LNCAP (cell line): ENCODE results near the gene ASF1A.

Experiments
- TF ChIP-seq, protein P1 (sequence below): fragments of 450-650 bp; IDR thresholded peaks from 2 replicates; pipeline ENCODE4 v1.5.1; 2017; ENCODE audit warnings: mild to moderate bottlenecking

Gene ASF1A

DNA sequence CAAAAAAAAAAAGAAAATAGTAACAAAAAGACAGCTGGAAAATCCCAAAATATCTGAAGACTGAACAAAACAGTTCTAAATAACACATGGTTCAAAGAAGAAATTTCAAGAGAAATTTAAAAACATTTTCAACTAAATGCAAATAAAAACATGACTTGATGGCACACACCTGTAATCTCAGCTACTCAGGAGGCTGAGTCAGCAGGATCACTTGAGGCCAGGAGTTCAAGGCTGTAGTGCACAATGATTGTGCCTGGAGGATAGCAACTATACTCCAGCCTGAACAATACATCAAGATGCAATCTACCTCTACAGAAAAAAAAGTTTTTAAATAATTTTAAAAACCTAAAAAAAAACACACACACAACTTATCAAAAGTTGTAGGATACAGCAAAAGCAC lies 21.6 kb upstream of the ASF1A start:
- TF ChIP-seq, protein P1, sequence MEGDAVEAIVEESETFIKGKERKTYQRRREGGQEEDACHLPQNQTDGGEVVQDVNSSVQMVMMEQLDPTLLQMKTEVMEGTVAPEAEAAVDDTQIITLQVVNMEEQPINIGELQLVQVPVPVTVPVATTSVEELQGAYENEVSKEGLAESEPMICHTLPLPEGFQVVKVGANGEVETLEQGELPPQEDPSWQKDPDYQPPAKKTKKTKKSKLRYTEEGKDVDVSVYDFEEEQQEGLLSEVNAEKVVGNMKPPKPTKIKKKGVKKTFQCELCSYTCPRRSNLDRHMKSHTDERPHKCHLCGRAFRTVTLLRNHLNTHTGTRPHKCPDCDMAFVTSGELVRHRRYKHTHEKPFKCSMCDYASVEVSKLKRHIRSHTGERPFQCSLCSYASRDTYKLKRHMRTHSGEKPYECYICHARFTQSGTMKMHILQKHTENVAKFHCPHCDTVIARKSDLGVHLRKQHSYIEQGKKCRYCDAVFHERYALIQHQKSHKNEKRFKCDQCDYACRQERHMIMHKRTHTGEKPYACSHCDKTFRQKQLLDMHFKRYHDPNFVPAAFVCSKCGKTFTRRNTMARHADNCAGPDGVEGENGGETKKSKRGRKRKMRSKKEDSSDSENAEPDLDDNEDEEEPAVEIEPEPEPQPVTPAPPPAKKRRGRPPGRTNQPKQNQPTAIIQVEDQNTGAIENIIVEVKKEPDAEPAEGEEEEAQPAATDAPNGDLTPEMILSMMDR = no peak

DNA sequence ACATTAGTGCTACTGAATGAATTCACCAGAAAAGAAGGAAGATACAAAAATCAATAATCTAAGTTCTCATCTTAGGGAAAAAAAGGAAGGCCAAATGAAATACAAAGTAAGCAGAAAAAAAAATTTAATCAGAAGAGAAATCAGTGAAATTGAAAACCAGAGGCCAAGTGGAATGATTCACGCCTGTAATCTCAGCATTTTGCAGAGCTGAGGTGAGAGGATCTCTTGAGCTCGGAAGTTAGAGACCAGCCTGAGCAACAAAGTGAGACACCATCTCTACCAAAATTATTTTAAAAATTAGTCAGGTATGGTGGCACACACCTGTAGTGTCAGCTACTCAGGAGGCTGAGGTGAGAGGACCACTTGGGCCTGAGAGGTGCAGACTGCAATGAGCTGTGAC lies 21.2 kb upstream of the ASF1A start:
- TF ChIP-seq, protein P1 = no peak

DNA sequence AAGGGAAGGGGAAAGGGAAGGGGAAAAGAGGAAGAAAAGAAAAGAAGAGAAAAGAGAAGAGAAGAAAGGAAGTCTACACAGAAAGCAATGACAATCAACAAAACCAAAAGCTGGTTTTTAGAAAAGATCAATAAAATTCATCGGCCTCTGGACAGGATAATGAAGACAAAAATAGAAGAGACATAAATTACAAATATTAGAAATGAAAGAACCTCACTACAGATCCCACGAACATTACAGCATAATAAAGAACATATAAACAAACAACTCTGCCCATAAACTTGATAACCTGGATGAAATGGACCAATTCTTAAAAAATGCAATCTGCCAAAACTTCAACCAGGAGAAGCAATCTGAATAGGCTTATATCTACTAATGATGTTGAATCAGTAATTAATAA lies 20.7 kb upstream of the ASF1A start:
- TF ChIP-seq, protein P1 = no peak

DNA sequence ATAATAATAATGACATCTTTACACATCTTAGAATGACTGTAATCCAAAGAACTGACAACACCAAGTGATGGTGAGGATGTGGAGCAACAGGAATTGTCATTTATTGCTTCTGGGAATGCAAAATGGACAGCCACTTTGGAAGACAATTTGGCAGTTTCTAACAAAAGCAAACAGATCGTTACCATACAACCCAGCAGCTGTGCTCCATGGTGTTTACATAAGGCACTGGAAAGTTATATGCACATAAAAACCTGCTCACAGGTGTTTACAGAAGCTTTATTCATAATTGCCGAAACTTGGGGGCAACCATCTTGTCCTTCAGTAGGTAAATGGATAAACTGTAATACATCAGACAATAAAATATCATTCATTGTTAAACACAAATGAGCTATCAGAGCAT lies 18.3 kb upstream of the ASF1A start:
- TF ChIP-seq, protein P1 = no peak

DNA sequence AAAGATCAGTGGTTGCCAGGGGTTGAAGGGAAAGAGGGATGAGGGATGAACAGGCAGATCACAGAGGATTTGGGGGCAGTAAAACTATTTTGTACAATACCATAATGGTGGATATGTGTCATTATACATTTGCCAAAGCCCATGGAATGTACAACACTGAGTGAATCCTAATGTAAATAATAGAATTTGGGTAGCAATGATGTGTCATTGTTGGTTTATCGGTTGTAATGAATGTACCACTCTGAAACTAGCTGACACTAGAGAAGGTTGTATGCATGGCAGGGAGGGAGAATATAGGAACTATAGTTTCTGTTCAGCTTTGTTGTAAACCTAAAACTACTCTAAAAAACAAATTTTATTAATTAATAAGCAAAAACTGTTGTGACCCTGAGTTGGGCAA lies 17.8 kb upstream of the ASF1A start:
- TF ChIP-seq, protein P1 = no peak

DNA sequence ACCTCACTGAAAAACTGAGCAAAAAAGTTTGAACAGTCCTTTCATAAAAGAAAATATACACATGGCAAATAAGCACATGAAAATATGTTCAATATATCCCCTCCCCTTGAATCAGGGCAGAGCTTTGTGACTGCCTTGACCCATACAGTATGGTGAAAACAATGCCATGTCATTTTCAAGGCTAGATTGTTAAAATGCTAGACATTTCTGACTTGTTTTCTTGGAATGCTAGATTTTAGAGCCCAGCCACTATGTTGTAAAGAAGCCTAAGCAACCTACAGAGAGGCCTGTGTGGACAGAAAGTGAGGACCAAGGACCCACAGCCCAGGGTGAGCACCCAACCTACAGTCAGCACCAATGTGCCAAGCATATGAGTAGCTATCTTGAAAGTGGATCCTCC lies 17.1 kb upstream of the ASF1A start:
- TF ChIP-seq, protein P1 = no peak

DNA sequence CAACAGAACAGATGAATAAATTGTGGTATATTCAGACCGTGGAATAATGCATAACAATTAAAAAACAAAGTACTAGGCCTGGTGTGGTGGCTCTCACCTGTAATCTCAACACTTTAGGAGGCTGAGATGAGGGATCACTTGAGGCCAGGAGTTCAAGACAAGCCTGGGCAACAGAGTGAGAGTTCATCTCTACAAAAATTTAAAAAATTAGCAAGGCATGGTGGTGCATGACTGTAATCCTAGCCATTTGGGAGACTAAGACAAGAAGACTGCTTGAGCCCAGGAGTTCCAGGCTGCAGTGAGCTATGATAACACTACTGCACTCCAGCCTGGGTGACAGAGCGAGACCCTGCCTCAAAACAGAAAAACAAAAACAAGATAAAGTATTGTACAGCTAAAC lies 16.1 kb upstream of the ASF1A start:
- TF ChIP-seq, protein P1 = no peak
